Right ventricle myocardium superior (tissue), 1 donor: ENCODE results near the gene APEX1. TPM values are rescaled to one million over a fixed set of nuclear protein-coding genes. Genes with fewer than 3 reads are reported as not detected.
"Not testable (repeated sequence)": the region's sequence is repeated elsewhere in the genome, so short reads cannot be mapped to it uniquely, and the experiment has no call there.

Experiments used
- ATAC-seq: fragments of 200-7000 bp; cut with Tn5 transposase; one replicate; pipeline ENCODE4 v1.9.1; 2020; ENCODE audit warnings: mild to moderate bottlenecking; ENCODE audit not compliant: poor library complexity
- DNase-seq: peaks from one replicate; pipeline ENCODE4 v3.0.0-alpha.2; 2020
- intact Hi-C: fragments of 100-400 bp; cut with DNase I; formaldehyde crosslinking; loops from one replicate; pipeline ENCODE4 v1.11.2; 2022
- total RNA-seq: library from RNA; stranded (reverse); fragmentation: NEBNext Ultra II Directional; extraction: Animal tissue kit (Norgen Biotek cat#: 25700); gene quantifications from one replicate; pipeline ENCODE4 v1.2.1, GENCODE V29; 2021
- donor health status: DM: no; HTN: yes; CAD: no; lungs with severe emphysema.

The APEX1 gene
- total RNA-seq, 1 donor from 2014 or later = 69.2 TPM

- DNase-seq = peak; percentile 61
- ATAC-seq = peak; percentile 48
These were observed 25.0 kb upstream of the APEX1 start for GRCh38 chr14:20429801-20430669.

GRCh38 chr14:20434701-20435581, 20.1 kb upstream of the APEX1 start:
- DNase-seq (peak; percentile 84), ATAC-seq (peak; percentile 84)
- intact Hi-C loops = no loop called here

More at GRCh38 chr14:20429801-20430669, 25.0 kb upstream of the APEX1 start:
- intact Hi-C loops = no loop called here

GRCh38 chr14:20435582-20436362, 19.3 kb upstream of the APEX1 start, which contains the start of gene KLHL33:
Gene KLHL33, minus strand, starts transcription at chr14:20436166. Its CDS starts 355 bp downstream, at chr14:20435811.
- intact Hi-C loops = no loop called here
- DNase-seq (no peak), ATAC-seq (peak; percentile 13)

- ATAC-seq = no peak
- no peak for DNase-seq
- intact Hi-C loops = no loop called here
These were observed 18.7 kb upstream of the APEX1 start for GRCh38 chr14:20436363-20436755.

- intact Hi-C loops = no loop called here
- ATAC-seq (no peak), DNase-seq (no peak)
These were observed 16.4 kb upstream of the APEX1 start for GRCh38 chr14:20438664-20439063.

GRCh38 chr14:20440465-20440864, 14.6 kb upstream of the APEX1 start:
- intact Hi-C loops = no loop called here
- no peak for ATAC-seq
- DNase-seq = no peak

- no peak for ATAC-seq
These were observed 14.1 kb upstream of the APEX1 start for GRCh38 chr14:20440882-20441281.

GRCh38 chr14:20441461-20441860, 13.6 kb upstream of the APEX1 start:
- DNase-seq (no peak), ATAC-seq (no peak)
- intact Hi-C loops = no loop called here

More at GRCh38 chr14:20440882-20441281, 14.1 kb upstream of the APEX1 start:
- no peak for DNase-seq
- intact Hi-C loops = no loop called here

- ATAC-seq, DNase-seq, intact Hi-C loops: not testable (repeated sequence)
These were observed 11.4 kb upstream of the APEX1 start for GRCh38 chr14:20443650-20444049.

GRCh38 chr14:20446889-20447288, 8.1 kb upstream of the APEX1 start:
- intact Hi-C loops = no loop called here
- ATAC-seq = no peak
- no peak for DNase-seq

GRCh38 chr14:20452831-20453230, 2.2 kb upstream of the APEX1 start:
- intact Hi-C loops = loop anchor here (10.0 kb wide), 1 partner anchor 108 kb away; the partner anchor contains the start of gene PARP2
- DNase-seq, ATAC-seq: not testable (repeated sequence)

GRCh38 chr14:20455355-20456300, 602 bp downstream of the APEX1 start:
- intact Hi-C loops = loop anchor here (5.0 to 10.0 kb wide), 2 partner anchors 38 to 111 kb away; partner anchors contain the start of gene PARP2
- DNase-seq (peak; percentile 58), ATAC-seq (peak; percentile 55)

- DNase-seq = no peak
These were observed 1.9 kb downstream of the APEX1 start for GRCh38 chr14:20456971-20457370.

GRCh38 chr14:20458031-20458789, 3.2 kb downstream of the APEX1 start:
- ATAC-seq (no peak), DNase-seq (no peak)
- intact Hi-C loops = loop anchor here (5.0 to 10.0 kb wide), 2 partner anchors 41 to 113 kb away; partner anchors contain the start of gene PARP2

More at GRCh38 chr14:20456971-20457370, 1.9 kb downstream of the APEX1 start:
- intact Hi-C loops = loop anchor here (5.0 to 10.0 kb wide), 2 partner anchors 40 to 112 kb away; partner anchors contain the start of gene PARP2
- ATAC-seq = no peak

GRCh38 chr14:20460458-20461224, 5.6 kb downstream of the APEX1 start:
- no peak for DNase-seq
- no peak for ATAC-seq
- intact Hi-C loops = no loop called here
